GM18868 (cell line): Measurements from ENCODE around the gene PDE9A.

Experiments
- ATAC-seq: cut with Tn5 transposase; IDR thresholded peaks from one replicate; pipeline ENCODE4 v1.9.1; 2021; ENCODE audit warnings: mild to moderate bottlenecking, moderate library complexity; ENCODE audit not compliant: unreplicated experiment

Gene PDE9A

GRCh38 chr21:42641311-42642218, 11.9 kb upstream of the PDE9A start:
- no peak for ATAC-seq

DNA sequence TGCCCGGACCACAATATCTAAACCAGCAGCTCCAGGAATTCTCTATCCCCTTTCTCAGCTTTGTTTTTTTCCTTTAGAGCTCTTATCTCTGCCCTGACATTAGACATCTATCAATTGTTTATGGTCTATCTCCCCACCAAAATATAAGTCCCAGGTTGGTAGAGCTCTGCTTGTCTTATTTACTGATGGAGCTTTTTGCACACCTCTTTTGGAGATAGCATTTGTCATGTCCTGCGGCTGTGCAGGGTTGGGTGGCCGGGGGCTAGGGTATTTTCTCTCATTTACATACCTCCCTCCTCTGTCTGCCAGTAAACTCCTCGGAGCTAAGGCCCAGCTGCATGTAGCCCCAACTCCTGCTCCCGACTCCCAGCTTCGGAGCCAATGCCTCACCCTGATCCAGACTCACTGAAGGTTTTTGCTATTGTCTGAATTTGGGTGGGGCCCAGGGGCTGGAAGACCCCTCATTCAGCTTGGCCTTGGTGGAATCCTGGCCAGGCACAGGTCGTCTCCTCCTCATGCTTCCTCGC, 11.1 kb upstream of the PDE9A start:
- no peak for ATAC-seq

DNA sequence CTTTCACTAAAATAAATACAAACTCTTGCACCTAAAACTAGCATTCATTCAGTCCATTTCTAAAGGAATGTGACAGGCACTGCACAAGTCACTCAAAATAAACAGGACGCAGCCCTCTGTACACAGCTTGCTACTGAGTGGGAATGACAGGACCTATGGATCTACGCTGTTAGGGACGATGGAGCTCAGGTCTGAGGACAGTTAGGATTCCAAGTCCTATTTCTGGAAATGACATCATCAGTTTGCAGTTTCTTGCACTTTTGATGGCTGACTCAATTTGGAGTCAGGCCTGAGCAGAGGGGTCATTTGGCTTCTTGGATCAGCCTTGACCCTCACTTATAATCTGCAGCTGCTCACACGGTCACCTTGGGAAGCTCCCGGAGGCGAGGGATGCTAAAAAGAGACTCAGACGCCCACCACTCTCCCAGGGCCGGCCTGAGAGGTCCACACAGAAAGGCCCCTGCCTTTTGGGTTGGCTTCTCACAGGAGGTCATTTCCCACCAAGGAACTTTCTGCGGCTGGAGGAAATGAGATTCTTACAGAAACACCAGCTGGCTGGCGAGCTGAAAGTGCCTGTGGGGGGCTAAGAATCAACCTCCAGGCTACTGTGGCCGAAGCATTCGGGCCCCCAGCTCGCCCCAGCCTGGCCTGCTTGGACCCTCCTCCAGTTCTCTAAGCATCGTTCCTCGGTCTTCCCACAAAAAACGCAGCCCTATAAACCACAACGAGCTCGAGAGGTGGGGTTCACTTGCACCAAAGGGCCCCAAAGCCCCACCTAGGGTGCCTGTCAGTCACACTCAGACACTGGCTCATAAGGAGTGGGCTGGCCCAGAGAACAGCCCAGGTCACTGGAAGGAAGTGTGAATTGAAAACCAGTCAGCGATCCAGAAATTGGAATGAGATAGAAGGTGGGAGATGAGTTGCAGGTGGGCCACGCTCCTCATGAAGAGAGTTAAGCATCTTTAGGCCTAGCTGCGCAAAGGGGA, 8.9 kb upstream of the PDE9A start:
- no peak for ATAC-seq

DNA sequence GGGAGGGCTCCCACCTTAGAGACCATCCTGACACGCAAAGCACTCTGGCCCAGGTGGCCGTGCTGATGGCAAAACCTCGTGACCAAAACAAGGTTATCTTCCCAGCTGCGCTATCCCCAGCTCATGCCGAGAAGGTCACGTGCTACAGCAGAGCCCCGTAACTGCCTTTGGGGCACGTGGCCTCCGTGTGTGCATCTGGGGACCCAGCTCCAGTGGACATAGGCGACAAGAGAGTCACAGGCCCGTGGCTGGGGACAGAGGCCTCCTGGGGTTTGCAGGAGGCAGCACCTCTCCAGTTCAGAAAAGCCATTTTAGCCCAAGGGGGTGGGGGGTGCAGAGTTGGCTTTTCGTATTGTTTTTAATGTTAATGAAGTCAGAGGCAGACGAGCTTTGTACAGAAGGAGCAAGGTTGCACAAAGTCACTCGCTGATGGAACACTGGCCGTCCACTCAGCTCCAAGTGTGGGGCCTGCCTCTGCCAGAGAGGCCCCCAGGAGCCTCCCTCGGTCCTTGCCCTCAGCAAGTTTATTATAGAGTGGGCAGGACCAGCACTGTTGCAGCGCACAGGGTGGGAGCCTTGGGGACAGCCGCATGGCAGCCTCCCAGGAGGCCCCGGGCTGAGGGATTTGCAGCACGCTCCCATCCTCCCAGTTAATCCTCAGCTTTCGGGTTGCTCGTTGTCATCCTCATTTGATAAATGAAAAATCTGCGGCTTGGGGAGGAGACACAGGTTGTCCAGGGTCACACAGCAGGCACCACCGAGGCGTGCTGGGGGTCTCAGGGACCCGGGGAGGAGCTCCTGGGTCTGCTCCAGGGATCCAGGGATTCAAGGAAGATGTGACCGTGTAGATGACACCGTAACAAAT, 8.0 kb upstream of the PDE9A start:
- ATAC-seq: no peak

- no peak for ATAC-seq
Measured at GRCh38 chr21:42646076-42646825, 7.2 kb upstream of the PDE9A start.

DNA sequence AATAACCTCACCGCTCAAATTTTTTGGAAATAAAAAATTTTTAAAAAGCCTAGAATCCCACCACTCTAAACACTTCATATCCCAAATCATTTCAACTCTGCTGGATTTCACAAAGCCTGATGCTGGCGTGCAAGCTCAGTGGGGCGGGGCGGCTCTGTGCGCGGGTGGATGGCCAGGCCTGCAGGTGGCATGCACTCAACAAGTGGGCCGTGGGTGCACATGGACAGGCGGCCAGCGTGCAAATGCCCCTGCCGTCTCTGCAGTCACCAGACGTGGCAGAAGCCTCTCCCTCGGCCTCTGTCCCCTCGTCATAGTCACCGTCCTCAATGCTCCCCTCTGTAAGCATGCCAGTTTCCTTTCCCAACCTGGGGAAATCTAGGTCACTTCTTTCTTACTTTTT, 6.6 kb upstream of the PDE9A start:
- no peak for ATAC-seq

- ATAC-seq: no peak
Measured at GRCh38 chr21:42648606-42649005, 4.8 kb upstream of the PDE9A start.

DNA sequence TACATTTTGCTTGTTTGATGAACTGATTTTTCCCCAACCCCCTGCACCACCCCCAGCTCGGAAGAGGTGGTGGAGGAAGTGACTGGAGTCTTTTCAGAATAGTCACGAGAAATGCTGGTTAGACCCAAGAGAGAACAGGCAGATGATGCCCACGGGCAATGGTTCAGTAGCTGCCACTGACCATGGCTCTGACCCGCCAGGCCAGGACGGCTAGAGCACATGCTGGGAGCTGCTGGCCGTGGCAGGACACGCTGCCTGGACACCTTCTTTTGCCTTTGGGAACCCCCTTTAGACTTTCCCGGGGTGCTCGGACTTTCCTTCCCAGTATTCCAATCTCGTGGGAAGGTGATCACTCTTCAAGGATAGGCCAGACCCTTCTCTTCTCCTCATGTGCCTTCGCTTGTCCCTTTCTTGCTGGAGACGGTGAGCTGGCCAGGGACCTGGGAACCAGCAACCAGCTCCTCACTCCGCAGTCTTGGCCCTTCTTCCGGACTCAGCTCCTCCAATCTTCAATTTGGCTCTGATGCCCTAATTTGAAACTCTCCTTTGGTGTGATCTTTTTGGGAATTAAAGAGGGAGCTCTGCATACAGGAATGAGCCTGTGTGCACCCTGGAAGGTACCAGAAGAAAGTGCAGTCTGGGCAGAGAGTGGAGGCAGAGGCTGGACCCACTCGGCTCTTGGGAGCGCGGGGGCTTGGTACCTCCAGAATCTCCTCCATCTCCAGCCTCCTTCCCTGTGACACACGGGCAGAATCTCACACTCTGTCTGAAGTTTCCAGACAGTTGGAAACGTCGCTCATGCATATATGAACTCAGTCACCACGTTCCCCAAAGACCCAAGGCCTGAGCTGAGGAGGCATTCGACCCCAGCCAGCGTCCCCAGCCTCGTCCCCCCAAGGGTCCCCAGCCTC, 4.0 kb upstream of the PDE9A start:
- ATAC-seq: no peak

DNA sequence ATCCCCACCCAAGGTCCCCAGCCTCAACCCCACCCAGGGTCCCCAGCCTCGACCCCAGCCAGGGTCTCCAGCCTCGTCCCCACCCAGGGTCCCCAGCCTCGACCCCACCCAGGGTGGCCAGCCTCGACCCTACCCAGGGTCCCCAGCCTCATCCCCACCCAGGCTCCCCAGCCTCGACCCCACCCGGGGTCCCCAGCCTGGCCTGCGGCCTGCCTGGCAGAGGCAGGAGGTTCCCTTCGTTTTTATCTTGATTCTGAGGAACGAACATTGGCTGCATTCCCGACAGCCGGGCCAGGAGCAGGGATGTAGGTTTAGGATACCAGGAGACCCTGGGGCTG, 3.4 kb upstream of the PDE9A start:
- no peak for ATAC-seq

GRCh38 chr21:42650441-42651421, 2.7 kb upstream of the PDE9A start:
- ATAC-seq: no peak

DNA sequence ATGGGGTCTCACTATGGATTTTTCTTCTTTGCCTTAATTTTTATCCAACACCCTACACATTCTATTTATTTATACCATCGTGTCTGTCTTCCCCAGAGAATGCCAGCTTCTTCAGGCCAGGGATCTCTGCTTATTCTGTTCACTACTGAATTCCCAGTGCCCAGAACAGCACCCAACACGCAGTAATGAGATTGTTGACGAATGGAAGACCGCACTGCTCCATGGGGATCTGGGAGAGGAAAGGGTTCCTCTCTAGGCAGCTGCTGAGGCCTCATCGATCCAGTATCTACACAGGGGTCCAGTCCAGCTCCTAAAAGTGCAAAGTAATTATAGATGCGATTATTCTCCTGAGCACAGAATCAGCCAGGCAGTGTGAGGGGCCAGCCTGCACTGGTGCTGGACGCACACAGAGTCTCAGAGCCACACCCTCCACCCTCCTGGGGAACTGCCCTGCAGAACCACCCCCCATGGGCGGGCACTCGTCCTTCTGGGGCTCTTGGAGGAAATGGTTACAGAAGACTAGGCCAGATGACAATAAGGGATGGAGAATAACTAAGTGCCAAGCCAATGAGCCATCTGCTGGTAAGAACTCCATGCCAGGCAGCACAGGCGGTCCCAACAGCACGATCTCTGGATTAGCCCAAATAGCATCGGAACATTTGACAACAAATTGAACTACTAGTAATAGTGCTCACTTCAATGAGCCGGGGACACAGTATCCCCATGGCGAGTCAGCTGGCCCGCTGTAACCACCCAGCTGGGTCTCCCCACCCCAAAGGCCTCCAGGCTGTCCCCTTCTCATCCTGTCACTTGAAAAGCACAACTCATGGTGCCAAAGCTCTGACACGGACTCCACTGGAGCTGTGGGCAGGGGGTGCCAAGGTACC, 1.7 kb upstream of the PDE9A start:
- no peak for ATAC-seq

- ATAC-seq: no peak
Measured at GRCh38 chr21:42652527-42653230, 742 bp upstream of the PDE9A start.

DNA sequence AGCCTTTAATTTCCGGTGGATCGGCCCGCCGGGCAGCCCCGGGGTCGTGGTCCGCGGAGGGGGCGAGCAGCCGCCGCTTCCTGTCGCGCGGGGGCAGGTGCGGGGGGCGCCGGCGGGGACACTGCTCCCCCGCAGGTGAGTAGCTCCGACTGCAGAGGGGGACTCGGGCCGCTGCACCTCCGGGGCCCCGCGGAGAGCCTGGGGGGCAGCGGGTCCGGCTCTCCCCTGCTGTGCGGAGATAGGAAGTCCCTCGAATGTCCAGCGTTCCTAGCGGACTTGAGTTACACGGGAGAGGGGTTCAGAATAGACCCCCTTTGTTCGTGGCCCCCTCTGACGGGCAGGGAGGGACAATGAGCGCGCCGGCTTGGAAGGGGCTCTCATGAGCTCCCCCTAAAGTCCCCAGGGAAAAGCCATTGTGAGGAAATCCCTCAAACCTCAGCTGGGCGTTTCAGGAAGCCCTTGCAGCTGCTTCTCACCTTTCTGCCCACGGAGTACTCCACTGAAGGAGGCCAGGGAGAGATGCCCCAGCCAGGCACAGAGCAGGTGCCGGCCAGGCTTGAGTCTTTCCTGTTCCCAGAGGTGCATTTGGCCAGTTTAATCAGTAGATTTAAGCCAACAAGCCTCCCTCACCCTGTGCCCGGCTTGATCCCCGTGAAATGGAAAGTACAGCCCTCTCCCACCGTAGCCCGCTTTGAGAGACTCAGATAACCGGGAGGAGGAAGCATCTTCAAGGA, 925 bp downstream of the PDE9A start:
- ATAC-seq: no peak

DNA sequence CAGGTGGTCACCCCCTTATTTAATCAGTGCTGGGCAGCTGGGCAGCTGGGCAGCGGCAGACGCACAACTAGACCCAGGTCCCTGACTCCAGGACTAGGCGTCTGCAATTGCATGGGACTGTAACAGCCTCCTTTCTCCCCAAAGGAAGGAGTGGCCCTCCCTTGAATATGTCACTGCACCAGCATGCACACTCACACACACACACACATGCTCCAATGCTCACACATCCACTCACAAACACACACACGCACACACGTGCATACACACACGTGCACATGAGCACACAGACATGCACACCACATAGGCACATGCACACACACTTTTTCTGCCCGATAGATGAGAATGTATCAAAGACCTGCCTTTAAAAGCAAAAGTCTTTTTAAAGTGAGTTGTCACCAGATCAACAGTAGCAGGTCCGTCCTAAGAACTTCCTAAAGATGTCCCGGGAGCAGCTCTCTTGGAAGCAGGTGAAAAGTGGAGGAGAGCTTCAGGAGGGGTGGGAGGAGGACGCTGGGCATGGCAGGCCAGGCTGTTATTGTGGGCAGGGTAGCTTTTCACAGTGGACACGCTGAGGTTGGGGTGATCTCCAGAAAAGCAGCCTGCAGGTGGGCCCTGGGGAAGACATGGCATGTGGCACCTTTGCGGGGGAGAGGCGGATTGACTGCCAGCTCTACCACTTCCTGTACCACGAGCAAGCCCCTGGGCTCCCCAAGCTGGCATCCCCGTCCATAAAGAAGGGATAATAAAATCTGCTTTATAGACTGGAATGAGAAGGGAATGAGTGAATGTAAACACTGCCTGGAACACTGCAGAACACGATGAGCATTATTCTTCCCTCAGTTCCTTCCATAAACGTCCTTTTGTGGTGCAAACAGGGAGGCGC, 1.7 kb downstream of the PDE9A start:
- no peak for ATAC-seq
